Measurements from ENCODE around the gene RECQL5. TPM values are rescaled to one million over a fixed set of nuclear protein-coding genes. Genes with fewer than 3 reads are reported as not detected.

The RECQL5 gene
- polyA plus RNA-seq, 1 donor from 2014 or later: 9.6 TPM

- H3K4me3 ChIP-seq (ENCODE audit: low read length): no peak overlapping the region
- no peaks in the 10 kb centered on the region for H3K9me2 ChIP-seq (ENCODE audit: insufficient read depth, low read length)
- H3F3A ChIP-seq (ENCODE audit: insufficient read depth, low read length, poor library complexity, severe bottlenecking): no peaks in the 10 kb centered on the region
- H3K27ac ChIP-seq (ENCODE audit: low read length): no peak overlapping the region
- no peaks in the 10 kb centered on the region for H3K79me2 ChIP-seq (replicated peaks; ENCODE audit: insufficient read depth, low read length)
- no peak overlapping the region for H2AFZ ChIP-seq (ENCODE audit: low read depth, low read length)
- no peaks in the 10 kb centered on the region for H3K36me3 ChIP-seq (ENCODE audit: insufficient read depth, low read length)
- no peaks in the 10 kb centered on the region for H3K9me3 ChIP-seq (ENCODE audit: low read length)
- H3K4me2 ChIP-seq (ENCODE audit: low read length): no peak overlapping the region
- TF ChIP-seq POLR2AphosphoS5 (IDR thresholded peaks at IDR 0.05): no peak
- TF ChIP-seq EZH2 (IDR thresholded peaks at IDR 0.05; ENCODE audit: borderline replicate concordance, insufficient read depth, low read length, poor library complexity, severe bottlenecking): no peak
- TF ChIP-seq CTCF (IDR thresholded peaks at IDR 0.05; ENCODE audit: poor library complexity, severe bottlenecking): no peak
- TF ChIP-seq RAD21 (conservative IDR thresholded peaks at IDR 0.05): no peak
- no peak for TF ChIP-seq SMC3 (conservative IDR thresholded peaks at IDR 0.05; ENCODE audit: poor library complexity)
- TF ChIP-seq TAF1 (IDR thresholded peaks at IDR 0.05; ENCODE audit: low read depth): no peak
- TF ChIP-seq MXI1 (conservative IDR thresholded peaks at IDR 0.05; ENCODE audit: poor library complexity, severe bottlenecking): no peak
- no peak for TF ChIP-seq EP300 (conservative IDR thresholded peaks at IDR 0.05; ENCODE audit: poor library complexity, severe bottlenecking)
- no peak for TF ChIP-seq REST (IDR thresholded peaks at IDR 0.05; ENCODE audit: borderline replicate concordance)
- H3K27me3 ChIP-seq (ENCODE audit: insufficient read depth, low read depth, low read length): no peaks in the 10 kb centered on the region
- no peak overlapping the region for H3K9ac ChIP-seq (ENCODE audit: low read length)
- no peaks in the 10 kb centered on the region for H4K20me1 ChIP-seq (ENCODE audit: insufficient read depth)
Observed at GRCh38 chr17:75622771-75623273, 44.1 kb downstream of the RECQL5 start.

- no peak overlapping the region for H3K9ac ChIP-seq (ENCODE audit: low read length)
- H3K9me3 ChIP-seq (ENCODE audit: low read length): no peaks in the 10 kb centered on the region
- no peaks in the 10 kb centered on the region for H3K36me3 ChIP-seq (ENCODE audit: insufficient read depth, low read length)
- H3K9me2 ChIP-seq (ENCODE audit: insufficient read depth, low read length): no peaks in the 10 kb centered on the region
- no peaks in the 10 kb centered on the region for H3F3A ChIP-seq (ENCODE audit: insufficient read depth, low read length, poor library complexity, severe bottlenecking)
- TF ChIP-seq POLR2AphosphoS5 (IDR thresholded peaks at IDR 0.05): no peak
- no peak for TF ChIP-seq CTCF (IDR thresholded peaks at IDR 0.05; ENCODE audit: poor library complexity, severe bottlenecking)
- no peak for TF ChIP-seq RAD21 (conservative IDR thresholded peaks at IDR 0.05)
- TF ChIP-seq MXI1 (conservative IDR thresholded peaks at IDR 0.05; ENCODE audit: poor library complexity, severe bottlenecking): no peak
- TF ChIP-seq EZH2 (IDR thresholded peaks at IDR 0.05; ENCODE audit: borderline replicate concordance, insufficient read depth, low read length, poor library complexity, severe bottlenecking): no peak
- TF ChIP-seq SMC3 (conservative IDR thresholded peaks at IDR 0.05; ENCODE audit: poor library complexity): no peak
- TF ChIP-seq REST (IDR thresholded peaks at IDR 0.05; ENCODE audit: borderline replicate concordance): no peak
- no peak for TF ChIP-seq EP300 (conservative IDR thresholded peaks at IDR 0.05; ENCODE audit: poor library complexity, severe bottlenecking)
- no peak for TF ChIP-seq TAF1 (IDR thresholded peaks at IDR 0.05; ENCODE audit: low read depth)
- H4K20me1 ChIP-seq (ENCODE audit: insufficient read depth): no peaks in the 10 kb centered on the region
- no peak overlapping the region for H2AFZ ChIP-seq (ENCODE audit: low read depth, low read length)
- no peaks in the 10 kb centered on the region for H3K79me2 ChIP-seq (replicated peaks; ENCODE audit: insufficient read depth, low read length)
- H3K27ac ChIP-seq (ENCODE audit: low read length): no peak overlapping the region
- H3K27me3 ChIP-seq (ENCODE audit: insufficient read depth, low read depth, low read length): no peaks in the 10 kb centered on the region
- no peak overlapping the region for H3K4me3 ChIP-seq (ENCODE audit: low read length)
- H3K4me2 ChIP-seq (ENCODE audit: low read length): no peak overlapping the region
Observed at GRCh38 chr17:75622076-75622475, 44.9 kb downstream of the RECQL5 start.

All from neural cell (in vitro differentiated cells).